K562 (cell line): ENCODE results near the gene TBC1D7. TPM values are rescaled to one million over a fixed set of nuclear protein-coding genes. Genes with fewer than 3 reads are reported as not detected.

Source experiments
- ATAC-seq: fragments of 200-7000 bp; cut with Tn5 transposase; 3 replicates; pipeline ENCODE4 v1.9.1; 2020; ENCODE audit warnings: moderate library complexity
- BruUV-seq: library from RNA; stranded (reverse); fragments of 400-500 nt; replicated peaks from 2 replicates; lab custom pipeline; 2021; lab: Mats Ljungman, UMichigan
- CTCF ChIA-PET: fragments of 300-600 bp; formaldehyde crosslinking; extraction: SDS; loops from one replicate; lab custom pipeline; 2021; ENCODE audit warnings: low intra/inter-chr PET ratio; lab: Yijun Ruan, JAX
- POLR2A ChIA-PET: fragments of 300-600, 350-650 bp; sonication (Branson Sonifier 250); formaldehyde crosslinking; extraction: SDS; loops from one replicate; lab custom pipeline; 2021; ENCODE audit warnings: antibody characterized with exemption, inconsistent platforms; lab: Yijun Ruan, JAX
- DNase-seq, 4 experiments: peaks; one replicate each; pipeline versions ENCODE4 v3.0.0 to v3.0.0-alpha.2; 2011 to 2018; ENCODE audit warnings: low spot score in 3 of 4, mixed read lengths in 3 of 4; ENCODE audit errors: extremely low read depth in 1 of 4
- FAIRE-seq: peaks from 2 replicates; lab custom pipeline; 2011; peaks lifted over from hg19 to GRCh38; lab: Jason Lieb, UNC
- H2AFZ ChIP-seq: 2 replicates; pipeline ENCODE4 v1.6.0; 2011; ENCODE audit warnings: low read depth, low read length, control low read depth, inconsistent platforms
- H3K27ac ChIP-seq: fragments of 200-600 bp; 3 replicates; pipeline ENCODE4 v1.8.0; 2011; ENCODE audit warnings: low read depth, mild to moderate bottlenecking, control low read depth, inconsistent platforms, low read length, moderate library complexity, mixed read lengths; ENCODE audit errors: extremely low read depth
- H3K27me3 ChIP-seq, 2 experiments: fragments of 300-600 bp in 1 of 2; 2 replicates in 1 of 2; 3 replicates in 1 of 2; pipeline versions ENCODE4 v1.6.0 to v1.8.0; 2011; ENCODE audit warnings: inconsistent platforms in 2 of 2, low read length in 2 of 2, mild to moderate bottlenecking in 1 of 2, mixed read lengths in 1 of 2, moderate library complexity in 1 of 2; ENCODE audit not compliant: control insufficient read depth in 2 of 2, insufficient read depth in 2 of 2
- H3K36me3 ChIP-seq: fragments of 300-600 bp; 3 replicates; pipeline ENCODE4 v1.8.0; 2011; ENCODE audit warnings: mild to moderate bottlenecking, low read length, inconsistent platforms; ENCODE audit not compliant: control insufficient read depth, insufficient read depth
- H3K4me1 ChIP-seq, 2 experiments: fragments of 200-600 bp in 1 of 2; replicated peaks in 1 of 2; 2 replicates in 1 of 2; 3 replicates in 1 of 2; pipeline versions ENCODE4 v1.5.1 to v1.8.0; 2011; ENCODE audit warnings: inconsistent platforms in 2 of 2, low read length in 2 of 2, mild to moderate bottlenecking in 1 of 2, mixed read lengths in 1 of 2, moderate library complexity in 1 of 2; ENCODE audit not compliant: control insufficient read depth in 2 of 2, insufficient read depth in 2 of 2
- H3K4me2 ChIP-seq: 2 replicates; pipeline ENCODE4 v1.6.1; 2011; ENCODE audit warnings: low read length, control low read depth, inconsistent platforms, mixed read lengths; ENCODE audit not compliant: insufficient read depth
- H3K4me3 ChIP-seq: fragments of 200-600 bp; sonication (generic), shearing (Covaris generic); 2 replicates; pipeline ENCODE4 v1.5.1; 2016; ENCODE audit warnings: control low read depth, inconsistent platforms
- H3K79me2 ChIP-seq: fragments of 200-600 bp; 3 replicates; pipeline ENCODE4 v1.8.0; 2011; ENCODE audit warnings: low read length, inconsistent platforms; ENCODE audit not compliant: control insufficient read depth, insufficient read depth
- H3K9ac ChIP-seq, 2 experiments: 2 replicates each; pipeline versions ENCODE4 v1.6.0 to v1.6.1; 2011; ENCODE audit warnings: low read depth in 2 of 2, low read length in 2 of 2, control low read depth in 1 of 2, inconsistent platforms in 1 of 2, mild to moderate bottlenecking in 1 of 2, mixed read lengths in 1 of 2; ENCODE audit not compliant: insufficient read depth in 1 of 2
- H3K9me1 ChIP-seq: one replicate; pipeline ENCODE4 v1.6.0; 2011; ENCODE audit warnings: inconsistent platforms, mild to moderate bottlenecking, low read length, moderate library complexity; ENCODE audit not compliant: control insufficient read depth, insufficient read depth
- H3K9me3 ChIP-seq: replicated peaks from 2 replicates; pipeline ENCODE4 v1.5.1; 2011; ENCODE audit warnings: low read depth, low read length, inconsistent platforms; ENCODE audit not compliant: control insufficient read depth, insufficient read depth
- H4K20me1 ChIP-seq: replicated peaks from 2 replicates; pipeline ENCODE4 v1.6.1; 2011; ENCODE audit warnings: low read length, inconsistent platforms, mixed read lengths; ENCODE audit not compliant: control insufficient read depth, insufficient read depth
- C11orf30 ChIP-seq: fragments of 450-650 bp; IDR thresholded peaks from 2 replicates; pipeline ENCODE4 v1.6.1; 2016; ENCODE audit warnings: low read depth, mild to moderate bottlenecking
- DMBX1 ChIP-seq: fragments of 250-450 bp; sonication (Bioruptor Pico); IDR thresholded peaks from 2 replicates; pipeline ENCODE4 v1.8.0; 2022; ENCODE audit warnings: inconsistent platforms, mild to moderate bottlenecking, moderate library complexity, borderline replicate concordance
- E2F6 ChIP-seq, 2 experiments: IDR thresholded peaks; 2 replicates each; pipeline ENCODE4 v1.6.1; 2011; ENCODE audit warnings: borderline replicate concordance in 1 of 2, control low read depth in 1 of 2, low read depth in 1 of 2, low read length in 1 of 2, mild to moderate bottlenecking in 1 of 2, mixed read lengths in 1 of 2, moderate library complexity in 1 of 2; ENCODE audit not compliant: insufficient read depth in 1 of 2, insufficient read length in 1 of 2, poor library complexity in 1 of 2, severe bottlenecking in 1 of 2; ENCODE audit errors: extremely low read depth in 1 of 2
- JUND ChIP-seq, 2 experiments: IDR thresholded peaks; 2 replicates in 1 of 2; 3 replicates in 1 of 2; pipeline ENCODE4 v1.6.1; 2011; ENCODE audit warnings: borderline replicate concordance in 2 of 2, low read depth in 2 of 2, low read length in 2 of 2, improper control_type of control experiment in 1 of 2, missing biosample characterization in 1 of 2, missing genetic modification characterization in 1 of 2, missing genetic modification reagents in 1 of 2
- KDM1A ChIP-seq, 2 experiments: fragments of 450-650 bp; IDR thresholded peaks; 2 replicates each; pipeline ENCODE4 v1.6.1; 2016; ENCODE audit warnings: mild to moderate bottlenecking in 2 of 2
- L3MBTL2 ChIP-seq: fragments of 450-650 bp; IDR thresholded peaks from 2 replicates; pipeline ENCODE4 v1.6.1; 2016; ENCODE audit warnings: mild to moderate bottlenecking, moderate library complexity
- MAFK ChIP-seq: IDR thresholded peaks from 2 replicates; pipeline ENCODE4 v1.6.1; 2011; ENCODE audit warnings: low read length, improper control_type of control experiment
- PBX2 ChIP-seq, 2 experiments: IDR thresholded peaks in 1 of 2; conservative IDR thresholded peaks in 1 of 2; 2 replicates each; pipeline ENCODE4 v1.6.1; 2016; ENCODE audit warnings: low read depth in 2 of 2, mild to moderate bottlenecking in 1 of 2, missing compliant biosample characterization in 1 of 2, missing genetic modification characterization in 1 of 2, moderate library complexity in 1 of 2
- RCOR1 ChIP-seq, 2 experiments: IDR thresholded peaks; 2 replicates each; pipeline ENCODE4 v1.6.1; 2012; ENCODE audit warnings: low read depth in 2 of 2, low read length in 2 of 2, borderline replicate concordance in 1 of 2, improper control_type of control experiment in 1 of 2
- SAFB ChIP-seq: fragments of 200-400 bp; formaldehyde crosslinking; IDR thresholded peaks from 2 replicates; pipeline ENCODE4 v1.6.1; 2017; ENCODE audit warnings: low read depth, low read length, borderline replicate concordance
- SMARCA4 ChIP-seq: fragments of 450-650 bp; IDR thresholded peaks from 2 replicates; pipeline ENCODE4 v1.6.1; 2016
- SOX6 ChIP-seq: fragments of 450-650 bp; IDR thresholded peaks from 2 replicates; pipeline ENCODE4 v1.6.1; 2014; ENCODE audit warnings: mild to moderate bottlenecking
- YY1 ChIP-seq, 3 experiments: IDR thresholded peaks; 2 replicates each; pipeline ENCODE4 v1.6.1; 2011; ENCODE audit warnings: low read length in 2 of 3, mild to moderate bottlenecking in 2 of 3, moderate library complexity in 2 of 3, borderline replicate concordance in 1 of 3, control low read depth in 1 of 3, low read depth in 1 of 3; ENCODE audit not compliant: insufficient read depth in 3 of 3, insufficient replicate concordance in 2 of 3, control insufficient read depth in 1 of 3, insufficient read length in 1 of 3; ENCODE audit errors: extremely low read depth in 1 of 3
- ZNF445 ChIP-seq: fragments of 250-450 bp; sonication (Bioruptor Pico); IDR thresholded peaks from 2 replicates; pipeline ENCODE4 v1.4.0; 2020; ENCODE audit warnings: low read depth, mild to moderate bottlenecking, moderate library complexity
- WGBS: fragments of 100-300 bp; shearing (Covaris generic); methylation state at CpG from one replicate; pipeline ENCODE4 v1.1.6; 2016; ENCODE audit warnings: low coverage, mixed read lengths; ENCODE audit not compliant: insufficient coverage; ENCODE audit errors: missing lambda C conversion rate; 5-methylcytosine and 5-hydroxymethylcytosine counted together
- in situ Hi-C: fragments of 300-500 bp; cut with MboI; formaldehyde crosslinking; loops from 4 replicates; pipeline ENCODE4 v1.15.0; 2018; ENCODE audit warnings: inconsistent platforms, mixed read lengths
- intact Hi-C: fragments of 100-400 bp; cut with micrococcal nuclease; formaldehyde crosslinking; loops from 2 replicates; pipeline ENCODE4 v1.14.2; 2022
- polyA plus RNA-seq, 8 experiments: library from polyadenylated mRNA; depleted of rRNA in 4 of 8; stranded (reverse) in 5 of 8; unstranded in 3 of 8; fragments of >200 nt; fragmentation: Nextera tagmentation in 2 of 8; fragmentation: Illumina TruSeq in 1 of 8; extraction: Ambion mirVana in 2 of 8; extraction: Trizol in 1 of 8; gene quantifications; 2 replicates each; pipeline versions ENCODE4 v1.2.1 to v1.2.3, GENCODE V29; 2011 to 2014; ENCODE audit warnings: inconsistent platforms in 1 of 8, missing spikeins in 1 of 8
- total RNA-seq, 7 experiments: library from RNA; depleted of rRNA in 6 of 7; stranded (reverse); fragments of >200 nt in 6 of 7; fragmentation: Illumina TruSeq in 2 of 7; extraction: Trizol in 2 of 7; gene quantifications; 2 replicates each; pipeline versions ENCODE4 v1.2.1 to v1.2.3, GENCODE V29; 2011 to 2021; ENCODE audit warnings: low replicate concordance in 1 of 7

TBC1D7 gene
- total and polyA plus RNA-seq, 9 of the 15 experiments (the other 6 are each of a cell fraction or from before 2014, with no cell fraction given) = 49.4 to 107 (median 61.1) TPM

- 0 out of 4 replicates have a peak overlapping the region, but pooled peaks of 1 of the 2 experiments have one; percentile 2 for H3K9ac ChIP-seq
- ChIA-PET POLR2A (no interaction called here), CTCF (interaction anchor here (0.6 kb wide), 1 partner anchor 24 kb away, joined by 4 read pairs; no protein-coding TSS in a partner anchor)
- FAIRE-seq (peak; percentile 64), DNase-seq (peak in 2 of 4 experiments; percentile 38 to 63), ATAC-seq (peak; percentile 65)
- H3K4me2 ChIP-seq = peak overlapping the region; percentile 33
- H3K9me3 ChIP-seq = no peaks in the 10 kb centered on the region
- peaks cover 82% of the 10 kb centered on the region for H3K36me3 ChIP-seq
- H3K4me1 ChIP-seq = peaks cover 3 to 29% of the 10 kb centered on the region in 2 experiments; a peak in 4 of 5 replicates
- BruUV-seq = no TSS peak
- H3K79me2 ChIP-seq = no peaks in the 10 kb centered on the region
- WGBS = 30% methylated on average over 7 of the region's 7 CpGs
- no peaks in the 10 kb centered on the region for H3K9me1 ChIP-seq
- H3K4me3 ChIP-seq = no peak overlapping the region
- intact Hi-C loops (no loop called here), in situ Hi-C loops (no loop called here)
- H3K27ac ChIP-seq = peak overlapping the region; percentile 62
- H3K27me3 ChIP-seq = no peaks in the 10 kb centered on the region
- H2AFZ ChIP-seq = peak overlapping the region; percentile 82
- no peaks in the 10 kb centered on the region for H4K20me1 ChIP-seq
- TF ChIP-seq C11orf30 = peak; percentile 94
- no peak for TF ChIP-seq ZNF445 (CRISPR knock-in tag)
- peak in 1 of 2 experiments; percentile 14 for TF ChIP-seq E2F6 (IDR thresholded peaks at IDR 0.05; ENCODE audit: borderline replicate concordance in 1 of 2, extremely low read depth in 1 of 2, insufficient read depth in 1 of 2, insufficient read length in 1 of 2, low read depth in 1 of 2, low read length in 1 of 2, poor library complexity in 1 of 2, severe bottlenecking in 1 of 2)
- no peak; the same call in 1 of the 2 replicates for TF ChIP-seq JUND (IDR thresholded peaks at IDR 0.05; ENCODE audit: borderline replicate concordance, low read depth, low read length)
- TF ChIP-seq JUND (tag; IDR thresholded peaks at IDR 0.05; ENCODE audit: borderline replicate concordance, low read depth, low read length) = peak; percentile 81; the same call in 2 of the 3 replicates
- 0 out of 2 replicates have a peak, but pooled peaks have one; percentile 35 for TF ChIP-seq DMBX1 (CRISPR knock-in tag)
- no peak for TF ChIP-seq SAFB
- peak; percentile 78 for TF ChIP-seq MAFK
- 0 out of 4 replicates have a peak, but pooled peaks of 1 of the 2 experiments have one; percentile 42 for TF ChIP-seq RCOR1 (IDR thresholded peaks at IDR 0.05; ENCODE audit: borderline replicate concordance in 1 of 2, low read depth in 2 of 2, low read length in 2 of 2)
- peak in 1 of 3 experiments; percentile 24 for TF ChIP-seq YY1 (IDR thresholded peaks at IDR 0.05; ENCODE audit: borderline replicate concordance in 1 of 3, control insufficient read depth in 1 of 3, extremely low read depth in 1 of 3, insufficient read depth in 3 of 3, insufficient read length in 1 of 3, insufficient replicate concordance in 2 of 3, low read depth in 1 of 3, low read length in 2 of 3)
- TF ChIP-seq L3MBTL2 = peak; percentile 46; the same call in 1 of the 2 replicates
- TF ChIP-seq SMARCA4 = peak; percentile 61
- no peak for TF ChIP-seq PBX2 (CRISPR knock-in tag; IDR thresholded peaks at IDR 0.05; ENCODE audit: low read depth)
- TF ChIP-seq PBX2 (tag; conservative IDR thresholded peaks at IDR 0.05; ENCODE audit: low read depth) = peak; percentile 59; the same call in 1 of the 2 replicates
- peak; percentile 37; the same call in 1 of the 2 replicates for TF ChIP-seq SOX6
- no peak for TF ChIP-seq KDM1A (IDR thresholded peaks at IDR 0.05)
Observed at GRCh38 chr6:13307508-13307995, 20.8 kb downstream of the TBC1D7 start.
